Spleen (tissue), 7 donors: Measurements from ENCODE around the gene UBE2E2.

Source experiments
- CTCF ChIP-seq, 11 experiments: fragments of 200-600 bp in 7 of 11; fragments of 450-650 bp in 4 of 11; sonication (generic) in 4 of 11; IDR thresholded peaks in 8 of 11; conservative IDR thresholded peaks in 3 of 11; 1 replicate in 7 of 11; 2 replicates in 4 of 11; pipeline versions ENCODE4 v1.4.0 to v1.8.0; 2016 to 2021; ENCODE audit warnings: antibody characterized with exemption in 11 of 11, inconsistent platforms in 4 of 11, mild to moderate bottlenecking in 1 of 11
- POLR2A ChIP-seq, 3 donors: fragments of 450-650 bp; IDR thresholded peaks; one replicate each; pipeline ENCODE4 v1.5.1; 2017; ENCODE audit warnings: antibody characterized with exemption in 3 of 3, mild to moderate bottlenecking in 1 of 3
- POLR2AphosphoS5 ChIP-seq, 3 donors: sonication (generic); formaldehyde crosslinking; IDR thresholded peaks; one replicate each; pipeline ENCODE4 v1.5.1; 2017; ENCODE audit warnings: antibody characterized with exemption in 3 of 3
- donor health status: DM: no; HTN: no; CAD: no; lungs with moderate emphysema.
- donor health status: DM: no; HTN: no; CAD: no.
- donor health status: DM: no; HTN: no; CAD: no.

- TF ChIP-seq POLR2A (IDR thresholded peaks at IDR 0.05): no peak
- no peak for TF ChIP-seq CTCF (IDR thresholded peaks at IDR 0.05 in 8 of 11, conservative IDR thresholded peaks at IDR 0.05 in 3 of 11)
- no peak for TF ChIP-seq POLR2AphosphoS5 (IDR thresholded peaks at IDR 0.05)
Observed at GRCh38 chr3:23271876-23272741, 69.0 kb downstream of the UBE2E2 start.
